GM12891 (cell line): Measurements from ENCODE around the gene ISL2.

ENCODE experiments used
- POLR2A ChIP-seq: IDR thresholded peaks from 2 replicates; pipeline ENCODE4 v1.6.1; 2011; ENCODE audit warnings: low read depth, low read length, control low read depth
- POLR2AphosphoS5 ChIP-seq: IDR thresholded peaks from 2 replicates; pipeline ENCODE4 v1.6.1; 2011; ENCODE audit warnings: low read depth, low read length, control low read depth
- SPI1 ChIP-seq: IDR thresholded peaks from 2 replicates; pipeline ENCODE4 v1.6.1; 2011; ENCODE audit warnings: low read depth, low read length, control low read depth
- TAF1 ChIP-seq: IDR thresholded peaks from 2 replicates; pipeline ENCODE4 v1.6.1; 2011; ENCODE audit warnings: low read depth, low read length, control low read depth

- TF ChIP-seq POLR2A (no peak), SPI1 (no peak), POLR2AphosphoS5 (no peak), TAF1 (no peak)
Measured at GRCh38 chr15:76321171-76321570, 15.4 kb upstream of the ISL2 start.
